Kidney (tissue), 14 donors: ENCODE data around the gene RBL2. TPM values are rescaled to one million over a fixed set of nuclear protein-coding genes. Genes with fewer than 3 reads are reported as not detected.

Experiments
- DNase-seq, 5 donors: peaks; one replicate each; pipeline ENCODE4 v3.0.0-alpha.2; 2013 to 2020
- FAIRE-seq: peaks from 2 replicates; lab custom pipeline; 2012; peaks lifted over from hg19 to GRCh38; lab: Jason Lieb, UNC
- H3K27ac ChIP-seq, 2 donors: one replicate each; pipeline ENCODE4 v1.7.0; 2013; ENCODE audit warnings: low read depth in 2 of 2, low read length in 2 of 2, inconsistent platforms in 1 of 2
- H3K27me3 ChIP-seq: one replicate; pipeline ENCODE4 v1.7.1; 2013; ENCODE audit warnings: low read length, inconsistent platforms; ENCODE audit not compliant: control insufficient read depth, insufficient read depth
- H3K36me3 ChIP-seq, 3 donors: one replicate each; pipeline versions ENCODE4 v1.7.0 to v1.7.1; 2013; ENCODE audit warnings: low read length in 3 of 3, control low read depth in 1 of 3, inconsistent platforms in 1 of 3; ENCODE audit not compliant: insufficient read depth in 3 of 3, control insufficient read depth in 2 of 3
- H3K4me1 ChIP-seq, 3 donors: one replicate each; pipeline versions ENCODE4 v1.7.0 to v1.7.1; 2013; ENCODE audit warnings: low read length in 3 of 3, inconsistent platforms in 1 of 3, low read depth in 1 of 3; ENCODE audit not compliant: control insufficient read depth in 2 of 3, insufficient read depth in 2 of 3
- H3K4me3 ChIP-seq, 3 donors: one replicate each; pipeline versions ENCODE4 v1.7.0 to v1.8.1; 2013; ENCODE audit warnings: low read length in 3 of 3, control low read depth in 1 of 3, inconsistent platforms in 1 of 3
- H3K9ac ChIP-seq, 3 donors: one replicate each; pipeline versions ENCODE4 v1.7.0 to v1.7.1; 2013; ENCODE audit warnings: low read length in 3 of 3, control low read depth in 1 of 3, inconsistent platforms in 1 of 3
- H3K9me3 ChIP-seq, 3 donors: one replicate each; pipeline versions ENCODE4 v1.7.0 to v1.7.1; 2013; ENCODE audit warnings: low read length in 3 of 3, control low read depth in 1 of 3, inconsistent platforms in 1 of 3; ENCODE audit not compliant: control insufficient read depth in 2 of 3, insufficient read depth in 1 of 3
- intact Hi-C: fragments of 100-400 bp; cut with DNase I; formaldehyde crosslinking; loops from one replicate; pipeline ENCODE4 v1.11.1; 2022
- polyA plus RNA-seq: library from polyadenylated mRNA; stranded (reverse); fragments of 350-450 nt; fragmentation: Illumina TruSeq; extraction: RNeasy Lipid Tissue Mini Kit (QIAGEN cat#74804); gene quantifications from one replicate; pipeline ENCODE4 v1.2.3, GENCODE V29; 2014; ENCODE audit warnings: low read depth, low replicate concordance; ENCODE audit not compliant: insufficient read depth
- total RNA-seq: library from RNA; stranded (reverse); fragmentation: NEBNext Ultra II Directional; extraction: Animal tissue kit (Norgen Biotek cat#: 25700); gene quantifications from one replicate; pipeline ENCODE4 v1.2.1, GENCODE V29; 2021
- TF ChIP-seq, protein P1 (sequence below): IDR thresholded peaks from 3 replicates; pipeline ENCODE4 v1.5.1; 2012; ENCODE audit warnings: mild to moderate bottlenecking, moderate library complexity, borderline replicate concordance; ENCODE audit not compliant: insufficient read depth; ENCODE audit errors: extremely low read depth
- donor health status: control.
- donor health status: control.
- donor health status: control.
- donor health status: control.
- donor health status: control.
- donor health status: DM: yes; HTN: yes; CAD: no.
- donor health status: Normal renal cell carcinoma (clear cell type).

RBL2 gene
- total and polyA plus RNA-seq, 2 donors from 2014 or later, result 22.7 to 67.9 TPM

DNA sequence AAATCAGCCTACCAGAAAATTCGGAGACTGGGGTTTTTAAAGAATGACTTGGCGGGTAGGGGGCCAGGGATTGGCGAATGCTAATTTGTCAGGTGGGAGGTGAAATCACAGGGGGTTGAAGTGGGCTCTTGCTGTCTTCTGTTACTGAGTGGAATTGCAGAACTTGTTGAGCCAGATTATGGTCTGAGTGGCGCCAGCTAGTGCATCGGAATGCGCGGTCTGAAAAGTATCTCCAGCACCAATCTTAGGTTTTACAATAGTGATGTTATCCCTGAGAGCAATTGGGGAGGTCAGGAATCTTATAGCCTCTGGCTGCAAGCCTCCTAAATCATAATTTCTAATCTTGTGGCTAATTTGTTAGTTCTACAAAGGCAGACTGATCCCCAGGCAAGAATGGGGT, 762 bp upstream of the RBL2 start:
- Histone ChIP-seq H3K27me3 (no peaks in the 10 kb centered on the region), H3K9me3 (no peaks in the 10 kb centered on the region), H3K4me1 (peaks cover 0 to 10% (median 3%) of the 10 kb centered on the region in 3 donors), H3K4me3 (peak overlapping the region in 2 of 3 donors; percentile 86 to 93), H3K27ac (no peak overlapping the region), H3K36me3 (no peaks in the 10 kb centered on the region), H3K9ac (peak overlapping the region in 1 of 3 donors; percentile 87)
- FAIRE-seq (no peak), DNase-seq (peak in 4 of 5 donors; percentile 26 to 61 (median 54))
- TF ChIP-seq, protein P1, sequence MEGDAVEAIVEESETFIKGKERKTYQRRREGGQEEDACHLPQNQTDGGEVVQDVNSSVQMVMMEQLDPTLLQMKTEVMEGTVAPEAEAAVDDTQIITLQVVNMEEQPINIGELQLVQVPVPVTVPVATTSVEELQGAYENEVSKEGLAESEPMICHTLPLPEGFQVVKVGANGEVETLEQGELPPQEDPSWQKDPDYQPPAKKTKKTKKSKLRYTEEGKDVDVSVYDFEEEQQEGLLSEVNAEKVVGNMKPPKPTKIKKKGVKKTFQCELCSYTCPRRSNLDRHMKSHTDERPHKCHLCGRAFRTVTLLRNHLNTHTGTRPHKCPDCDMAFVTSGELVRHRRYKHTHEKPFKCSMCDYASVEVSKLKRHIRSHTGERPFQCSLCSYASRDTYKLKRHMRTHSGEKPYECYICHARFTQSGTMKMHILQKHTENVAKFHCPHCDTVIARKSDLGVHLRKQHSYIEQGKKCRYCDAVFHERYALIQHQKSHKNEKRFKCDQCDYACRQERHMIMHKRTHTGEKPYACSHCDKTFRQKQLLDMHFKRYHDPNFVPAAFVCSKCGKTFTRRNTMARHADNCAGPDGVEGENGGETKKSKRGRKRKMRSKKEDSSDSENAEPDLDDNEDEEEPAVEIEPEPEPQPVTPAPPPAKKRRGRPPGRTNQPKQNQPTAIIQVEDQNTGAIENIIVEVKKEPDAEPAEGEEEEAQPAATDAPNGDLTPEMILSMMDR, result no peak
- intact Hi-C loops, result no loop called here

DNA sequence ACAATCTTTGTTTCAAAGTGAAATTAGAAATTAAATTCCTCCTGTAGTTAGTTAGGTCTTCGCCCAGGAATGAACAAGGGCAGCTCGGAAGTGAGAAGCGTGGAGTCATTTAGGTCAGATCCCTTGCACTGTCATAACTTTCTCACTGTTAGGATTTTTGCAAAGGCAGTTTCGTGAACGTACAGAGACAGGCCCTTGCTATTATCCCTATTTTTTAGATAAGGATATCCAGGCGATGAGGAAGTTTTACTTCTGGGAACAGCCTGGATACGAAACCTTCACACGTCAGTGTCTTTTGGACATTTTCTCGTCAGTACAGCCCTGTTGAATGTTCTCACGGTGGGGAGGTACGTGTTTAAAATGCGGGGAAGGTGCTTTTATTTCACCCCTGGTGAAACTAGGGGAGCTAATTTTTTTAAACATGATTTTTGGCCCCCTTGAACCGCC, 318 bp upstream of the RBL2 start:
- intact Hi-C loops, result no loop called here
- TF ChIP-seq, protein P1, result no peak
- peak overlapping the region; percentile 41 to 87 (median 70) for H3K9ac ChIP-seq
- peak overlapping the region; percentile 76 to 93 (median 86) for H3K4me3 ChIP-seq
- peak overlapping the region; percentile 84 to 85 for H3K27ac ChIP-seq
- no peaks in the 10 kb centered on the region for H3K36me3 ChIP-seq
- no peaks in the 10 kb centered on the region for H3K9me3 ChIP-seq
- peaks cover 0 to 10% (median 3%) of the 10 kb centered on the region in 3 donors for H3K4me1 ChIP-seq
- FAIRE-seq (no peak), DNase-seq (no peak)
- H3K27me3 ChIP-seq, result no peaks in the 10 kb centered on the region

DNA sequence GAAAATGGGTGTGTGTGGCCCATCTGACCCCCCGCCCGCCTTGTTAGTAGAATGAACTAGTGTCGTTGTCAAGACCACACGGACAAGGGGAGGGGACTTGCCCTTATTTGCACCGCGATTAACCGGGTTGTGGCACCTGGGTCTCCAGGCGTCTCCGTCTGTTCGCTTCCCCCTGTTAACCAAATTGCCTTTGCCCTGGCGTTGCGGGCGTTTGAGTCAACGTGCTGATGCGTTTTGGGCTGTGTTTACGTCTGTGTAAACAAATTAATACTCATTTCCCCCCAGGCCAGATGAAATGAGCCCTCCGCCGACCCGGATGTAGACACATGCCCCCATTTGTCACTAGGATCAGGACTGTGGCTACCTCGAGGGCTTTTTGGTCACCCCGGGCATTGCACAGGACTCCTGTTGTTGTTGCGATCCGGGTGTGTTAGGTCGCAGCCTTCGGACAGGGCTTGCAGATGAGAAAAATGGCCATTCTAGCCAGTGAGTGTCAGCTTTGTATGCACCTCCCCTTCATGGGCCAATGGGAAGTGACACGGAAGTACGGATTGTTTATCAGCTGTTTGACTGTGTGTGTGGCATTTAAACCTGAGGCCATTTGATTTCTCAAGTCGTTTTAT, 906 bp downstream of the RBL2 start:
- peak overlapping the region; percentile 93 to 96 (median 94) for H3K4me3 ChIP-seq
- peak overlapping the region; percentile 84 to 85 for H3K27ac ChIP-seq
- FAIRE-seq (peak; percentile 63), DNase-seq (peak; percentile 75 to 95 (median 84))
- H3K9ac ChIP-seq, result peak overlapping the region; percentile 84 to 92 (median 89)
- no peaks in the 10 kb centered on the region for H3K9me3 ChIP-seq
- H3K36me3 ChIP-seq, result no peaks in the 10 kb centered on the region
- H3K27me3 ChIP-seq, result no peaks in the 10 kb centered on the region
- TF ChIP-seq, protein P1, result no peak
- peaks cover 0 to 10% (median 3%) of the 10 kb centered on the region in 3 donors for H3K4me1 ChIP-seq
- intact Hi-C loops, result no loop called here
